Cerebellar nuclear complex (tissue), 1 donor: ENCODE results near the gene MTMR11.
"Not testable (repeated sequence)": the region's sequence is repeated elsewhere in the genome, so short reads cannot be mapped to it uniquely, and the experiment has no call there.

Experiments used
- DNase-seq, 2 experiments: peaks; one replicate each; lab custom pipeline; 2025; lab: John Stamatoyannopoulos, UW

Gene MTMR11, protein sequence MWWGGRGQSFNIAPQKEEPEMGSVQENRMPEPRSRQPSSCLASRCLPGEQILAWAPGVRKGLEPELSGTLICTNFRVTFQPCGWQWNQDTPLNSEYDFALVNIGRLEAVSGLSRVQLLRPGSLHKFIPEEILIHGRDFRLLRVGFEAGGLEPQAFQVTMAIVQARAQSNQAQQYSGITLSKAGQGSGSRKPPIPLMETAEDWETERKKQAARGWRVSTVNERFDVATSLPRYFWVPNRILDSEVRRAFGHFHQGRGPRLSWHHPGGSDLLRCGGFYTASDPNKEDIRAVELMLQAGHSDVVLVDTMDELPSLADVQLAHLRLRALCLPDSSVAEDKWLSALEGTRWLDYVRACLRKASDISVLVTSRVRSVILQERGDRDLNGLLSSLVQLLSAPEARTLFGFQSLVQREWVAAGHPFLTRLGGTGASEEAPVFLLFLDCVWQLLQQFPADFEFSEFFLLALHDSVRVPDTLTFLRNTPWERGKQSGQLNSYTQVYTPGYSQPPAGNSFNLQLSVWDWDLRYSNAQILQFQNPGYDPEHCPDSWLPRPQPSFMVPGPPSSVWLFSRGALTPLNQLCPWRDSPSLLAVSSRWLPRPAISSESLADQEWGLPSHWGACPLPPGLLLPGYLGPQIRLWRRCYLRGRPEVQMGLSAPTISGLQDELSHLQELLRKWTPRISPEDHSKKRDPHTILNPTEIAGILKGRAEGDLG

DNA sequence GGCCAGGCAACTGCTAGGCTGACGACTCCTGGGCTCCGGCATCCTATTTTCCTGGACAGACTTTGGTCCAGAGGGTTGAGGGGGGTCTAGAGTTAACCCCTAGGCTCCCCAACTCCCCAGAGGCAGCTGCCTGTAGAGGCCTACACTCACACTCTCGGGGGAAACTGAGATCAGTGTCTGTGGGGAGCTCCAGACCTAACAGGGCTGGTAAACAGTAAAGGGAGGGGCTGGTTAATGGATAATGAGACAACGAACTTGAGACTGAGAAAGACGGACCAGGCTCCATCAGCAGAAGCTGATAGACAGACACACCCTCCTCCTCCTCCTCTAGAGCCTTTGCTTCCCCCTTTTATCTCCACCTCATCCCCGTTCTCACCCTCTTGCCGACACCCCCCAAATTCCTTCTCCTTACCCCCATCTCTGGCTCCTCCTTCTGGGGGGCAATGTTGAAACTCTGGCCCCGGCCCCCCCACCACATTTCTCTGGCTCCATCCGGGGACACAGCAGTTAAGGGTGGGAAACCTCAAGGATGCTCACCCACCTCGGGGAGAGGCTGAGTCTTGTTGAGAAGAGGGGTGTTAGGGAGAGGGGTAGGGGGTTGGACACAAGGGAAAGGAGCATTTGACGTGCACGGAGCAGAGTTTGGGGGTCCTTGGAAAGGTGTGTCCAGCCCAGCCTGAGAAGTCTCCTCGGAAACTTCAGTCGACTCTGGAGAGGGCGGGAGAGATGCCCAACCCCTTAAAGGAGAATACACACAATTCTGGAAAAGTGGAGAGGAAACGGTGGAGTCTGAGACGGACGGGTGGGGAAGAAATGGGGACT lies at the start of gene MTMR11:
TSS of gene MTMR11 (minus strand) at position 710 of the 822 bp plus-strand sequence. CDS start at position 478, 232 bp downstream.
- DNase-seq, result no peak

DNA sequence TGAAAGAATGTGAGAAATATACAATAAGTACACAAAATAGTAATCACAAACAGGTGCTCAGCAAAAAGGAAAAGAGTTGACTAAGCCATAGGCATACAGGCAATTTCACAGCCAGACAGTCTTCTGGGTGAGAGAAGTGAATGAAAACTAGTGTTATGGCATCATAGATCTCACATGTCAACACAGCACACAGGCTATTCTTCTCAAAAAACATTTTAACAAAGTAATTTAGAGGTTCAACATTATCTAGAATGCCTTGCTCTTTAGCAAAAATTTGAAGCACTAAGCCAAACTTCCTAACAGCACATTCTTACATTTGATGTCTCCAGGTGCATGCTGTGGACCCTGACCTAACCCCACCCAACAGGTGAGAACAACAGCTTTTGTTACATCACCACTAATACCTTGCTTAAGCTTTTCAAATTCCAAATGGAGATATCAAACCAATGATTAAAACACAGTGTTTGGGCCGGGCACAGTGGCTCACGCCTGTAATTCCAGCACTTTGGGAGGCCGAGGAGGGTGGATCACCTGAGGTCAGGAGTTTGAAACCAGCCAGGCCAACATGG lies 43.4 kb upstream of the MTMR11 start:
- DNase-seq, result no peak

DNA sequence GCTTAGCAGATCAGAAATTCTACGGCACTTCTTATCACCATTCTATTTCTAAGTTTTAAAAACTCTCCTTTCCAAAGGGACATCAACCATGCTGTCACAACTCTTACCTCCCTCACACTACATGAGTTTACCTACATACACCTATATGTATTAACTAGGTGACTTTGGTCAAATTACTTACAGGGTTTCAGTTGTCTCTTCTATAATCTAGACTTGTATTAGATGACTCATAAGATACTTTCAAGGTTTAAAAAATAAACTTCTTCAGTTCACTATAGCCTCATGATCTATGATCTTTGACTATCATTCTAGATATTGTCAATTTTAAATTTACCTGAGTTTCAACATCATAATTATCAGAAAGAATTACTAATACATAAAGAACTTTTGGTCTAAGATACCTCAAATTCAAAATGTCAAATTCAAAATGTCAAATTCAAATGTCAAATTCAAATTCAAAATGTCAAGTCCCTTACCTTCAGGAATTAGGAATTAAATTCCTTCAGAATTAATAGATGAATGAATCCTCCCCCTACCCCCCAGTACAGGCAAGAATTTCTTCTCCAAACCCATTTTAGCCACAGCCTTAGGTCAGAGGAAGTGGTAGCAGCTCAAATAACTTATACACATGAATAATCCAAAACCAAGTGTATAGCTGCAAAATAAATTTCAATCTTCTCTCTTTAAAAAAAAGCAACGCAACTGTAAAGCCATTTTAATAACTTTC lies 42.7 kb upstream of the MTMR11 start:
- no peak for DNase-seq

DNA sequence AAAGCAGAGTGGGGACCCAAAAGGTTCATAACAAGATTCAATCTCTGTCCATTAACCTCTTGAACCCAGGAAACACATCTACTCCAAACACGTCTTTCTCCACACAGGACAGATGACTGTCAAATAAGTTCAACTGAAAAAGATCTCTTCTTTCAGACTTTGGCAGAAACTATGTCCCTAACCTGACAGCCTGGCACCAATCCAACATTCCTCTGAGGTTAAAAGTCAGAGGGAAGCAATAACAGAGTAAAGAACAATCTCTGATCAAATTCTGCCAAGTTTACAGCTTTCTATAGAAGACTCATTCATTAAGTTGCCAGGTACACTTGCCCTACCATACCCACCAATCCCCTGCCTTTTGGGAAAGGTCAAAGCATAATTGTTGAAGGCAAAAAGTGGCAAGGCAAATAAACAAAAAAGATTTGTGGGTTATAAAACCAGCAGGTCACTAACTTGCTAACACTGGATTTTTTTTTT lies 41.9 kb upstream of the MTMR11 start:
- no peak for DNase-seq

DNA sequence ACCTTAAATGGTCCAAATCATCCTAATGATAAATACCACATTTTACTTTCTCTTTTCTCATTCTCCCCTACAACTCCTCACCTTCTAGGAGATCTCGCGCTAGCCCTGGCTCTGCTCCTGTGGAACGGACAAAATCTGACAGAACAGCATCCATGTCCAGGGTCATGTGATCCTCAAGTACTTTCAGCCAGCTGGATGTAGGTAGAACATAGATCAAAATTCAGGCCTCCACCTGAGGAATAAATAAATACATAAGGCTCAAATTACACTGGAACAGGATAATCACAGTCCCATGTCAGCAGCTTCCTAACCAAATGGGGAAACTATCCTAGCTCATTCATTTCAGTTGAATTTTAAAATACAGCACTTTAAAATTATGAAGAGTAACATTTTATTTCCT lies 40.7 kb upstream of the MTMR11 start:
- DNase-seq, result no peak

DNA sequence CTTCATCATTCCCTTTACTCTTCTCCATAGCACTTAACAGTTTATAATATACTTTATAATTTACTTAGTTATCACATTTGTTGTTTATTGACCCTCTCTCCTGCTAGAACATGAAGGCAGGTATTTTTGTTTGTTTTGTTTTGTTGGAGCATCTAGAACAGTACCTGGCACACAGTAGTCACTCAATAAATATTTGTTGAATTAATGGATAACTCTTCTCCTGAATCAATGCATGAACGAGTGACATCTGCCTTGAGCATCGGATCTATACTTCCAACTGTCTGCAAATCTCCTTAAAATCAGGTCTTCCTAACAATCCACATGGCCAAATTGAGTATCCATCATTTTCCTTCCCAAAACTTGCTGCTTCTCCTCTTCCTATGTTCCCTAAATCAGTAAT lies 35.9 kb upstream of the MTMR11 start:
- DNase-seq, result no peak

DNA sequence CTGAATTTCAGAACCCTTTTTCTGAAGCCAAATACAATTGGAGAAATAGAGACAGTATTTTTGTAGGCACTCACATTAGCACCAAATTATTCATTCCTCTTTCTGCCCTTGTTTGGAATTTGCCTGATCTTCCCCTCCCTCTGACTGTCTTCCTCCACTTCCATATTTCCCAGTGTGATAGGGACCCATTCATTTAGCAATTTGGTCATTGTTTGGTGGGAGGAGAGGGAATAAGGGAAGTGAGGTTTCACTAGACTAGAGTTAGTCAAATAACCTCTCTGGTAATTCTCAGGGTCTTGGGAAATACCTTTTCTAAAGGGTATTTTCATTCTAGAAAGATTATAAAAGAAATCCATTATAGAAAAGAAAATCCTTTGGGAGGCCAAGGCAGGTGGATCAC lies 31.0 kb upstream of the MTMR11 start:
- DNase-seq, result no peak

DNA sequence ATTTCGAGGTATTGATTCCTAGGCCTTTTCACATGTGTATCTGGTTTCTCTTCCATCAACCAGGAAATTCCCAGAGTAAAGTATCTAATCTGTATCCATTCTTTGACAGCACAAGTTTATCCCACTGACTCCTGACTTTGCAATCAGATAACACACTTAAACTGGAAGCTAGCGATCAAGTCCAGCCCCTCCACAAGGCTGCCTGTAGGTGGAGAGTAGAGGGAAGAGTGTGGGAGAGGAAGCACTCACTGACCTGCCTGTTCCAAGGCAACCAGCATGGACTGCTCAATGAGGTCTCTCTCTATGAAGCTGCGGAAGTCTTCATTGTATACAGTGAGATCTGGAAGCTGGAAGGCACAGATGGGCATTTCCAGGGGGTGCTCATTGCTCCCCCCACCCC lies 30.4 kb upstream of the MTMR11 start:
- DNase-seq, result no peak

DNA sequence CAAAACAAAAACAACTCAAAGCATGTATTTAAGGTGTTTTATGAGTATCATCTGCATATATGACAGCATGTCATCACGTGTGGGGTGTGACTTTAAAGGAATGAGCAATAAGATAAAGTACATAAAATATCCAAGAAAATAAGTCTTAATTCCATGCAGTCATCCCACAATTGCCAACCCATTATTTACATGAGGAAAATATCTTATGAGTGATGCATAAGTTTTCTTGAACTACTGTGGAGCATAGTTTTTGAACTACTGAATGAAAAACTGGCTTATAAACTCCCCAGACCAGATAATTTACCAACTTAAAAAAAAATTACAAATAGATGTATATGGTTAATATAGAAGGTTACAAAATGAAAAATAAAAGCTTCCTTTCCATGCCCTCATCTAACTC lies 29.7 kb upstream of the MTMR11 start:
- no peak for DNase-seq

DNA sequence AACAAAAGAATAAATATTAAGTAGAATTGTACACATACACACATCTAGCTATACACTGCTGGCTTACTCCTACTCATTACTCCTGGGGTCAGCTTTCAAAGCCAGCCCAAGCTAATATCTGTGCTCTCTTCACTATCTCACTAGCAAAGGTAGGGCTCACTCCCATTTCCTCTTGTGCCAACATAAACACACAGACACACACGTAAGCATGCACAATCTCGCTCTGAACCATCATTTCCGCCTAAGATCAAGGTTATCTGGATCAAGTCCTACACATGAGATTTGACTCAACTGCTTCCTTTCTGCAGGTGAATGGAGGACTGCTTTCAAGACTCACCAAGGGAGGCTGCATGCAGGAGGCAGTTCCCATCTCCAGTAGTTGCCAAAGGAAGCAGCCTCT lies 28.8 kb upstream of the MTMR11 start:
- DNase-seq, result no peak

DNA sequence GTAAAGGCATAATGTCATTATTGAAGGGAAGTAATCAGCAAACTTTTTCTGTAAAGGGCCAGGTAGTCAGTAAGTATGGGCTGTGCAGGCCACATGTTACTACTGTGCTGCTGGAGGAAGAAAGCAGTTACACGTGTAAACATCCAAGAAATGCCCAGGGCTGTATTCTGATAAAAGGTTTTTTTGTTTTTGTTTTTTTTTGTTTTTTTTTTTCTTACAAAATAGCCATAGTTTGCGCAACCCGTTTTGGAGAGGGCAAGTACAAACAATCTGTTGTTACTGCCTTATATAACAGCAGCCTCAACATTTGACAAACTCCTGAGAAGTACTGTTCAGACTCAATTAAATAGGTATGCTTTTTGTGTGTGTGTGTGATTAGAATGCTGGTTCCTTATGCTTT lies 26.7 kb upstream of the MTMR11 start:
- no peak for DNase-seq

DNA sequence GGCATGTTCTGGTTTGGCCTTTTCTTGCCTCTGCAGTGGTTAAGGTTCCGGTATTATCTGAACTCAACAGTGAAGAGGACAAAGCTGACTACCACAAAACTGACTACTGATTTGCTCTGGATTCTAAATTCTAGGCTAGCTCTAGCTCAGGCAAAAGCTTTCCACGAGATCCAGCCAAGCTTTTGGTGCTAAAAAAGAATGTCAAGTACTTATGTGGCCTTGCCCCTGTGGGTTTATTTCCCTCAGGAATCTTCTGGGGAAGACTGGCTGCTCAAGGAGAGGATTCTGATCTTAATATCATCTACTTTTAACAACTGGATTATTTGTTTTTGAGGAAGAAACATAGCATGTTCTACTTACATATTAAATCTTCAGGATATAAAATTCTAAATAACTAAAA lies 26.1 kb upstream of the MTMR11 start:
- no peak for DNase-seq

DNA sequence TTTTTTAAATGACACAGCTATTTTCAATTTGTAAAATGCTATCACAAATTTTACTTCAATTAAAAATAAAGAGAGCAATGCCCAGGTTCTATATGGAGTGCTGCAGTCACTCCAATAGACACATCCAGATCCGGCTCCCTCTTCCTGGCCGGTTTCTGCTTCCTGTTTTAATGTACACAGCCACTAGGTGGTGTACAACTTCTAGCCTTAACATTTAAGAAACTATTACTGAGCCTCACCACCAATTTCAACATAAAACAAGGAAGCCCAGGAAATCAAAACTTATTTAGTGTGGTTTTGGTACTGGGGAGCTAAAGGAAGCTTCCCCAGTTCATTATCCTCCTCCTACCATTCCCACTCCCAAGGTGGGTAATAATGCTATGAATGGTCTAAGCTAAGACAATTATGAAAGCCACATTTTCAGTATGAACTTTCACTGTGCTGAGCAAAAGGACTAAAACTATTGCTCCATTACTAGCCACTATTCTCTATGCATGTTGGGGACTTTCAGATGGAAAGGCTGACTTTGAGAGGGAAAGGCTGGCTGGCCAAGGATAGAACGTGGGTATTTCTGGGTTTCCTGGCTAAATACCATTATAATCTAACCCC lies 25.5 kb upstream of the MTMR11 start:
- peak in 1 of 2 experiments; percentile 25 for DNase-seq

DNA sequence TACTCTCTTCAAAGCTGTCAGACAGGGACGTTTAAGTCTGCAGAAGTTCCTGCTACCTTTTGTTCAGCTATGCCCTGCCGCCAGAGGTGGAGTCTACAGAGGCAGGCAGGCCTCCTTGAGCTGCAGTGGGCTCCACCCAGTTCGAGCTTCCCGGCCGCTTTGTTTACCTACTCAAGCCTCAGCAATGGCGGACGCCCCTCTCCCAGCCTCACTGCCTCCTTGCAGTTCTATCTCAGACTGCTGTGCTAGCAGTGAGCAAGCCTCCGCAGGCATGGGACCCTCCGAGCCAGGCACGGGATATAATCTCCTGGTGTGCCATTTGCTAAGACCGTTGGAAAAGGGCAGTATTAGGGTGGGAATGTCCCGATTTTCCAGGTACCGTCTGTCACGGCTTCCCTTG lies 20.9 kb upstream of the MTMR11 start:
- not testable (repeated sequence) for DNase-seq

DNA sequence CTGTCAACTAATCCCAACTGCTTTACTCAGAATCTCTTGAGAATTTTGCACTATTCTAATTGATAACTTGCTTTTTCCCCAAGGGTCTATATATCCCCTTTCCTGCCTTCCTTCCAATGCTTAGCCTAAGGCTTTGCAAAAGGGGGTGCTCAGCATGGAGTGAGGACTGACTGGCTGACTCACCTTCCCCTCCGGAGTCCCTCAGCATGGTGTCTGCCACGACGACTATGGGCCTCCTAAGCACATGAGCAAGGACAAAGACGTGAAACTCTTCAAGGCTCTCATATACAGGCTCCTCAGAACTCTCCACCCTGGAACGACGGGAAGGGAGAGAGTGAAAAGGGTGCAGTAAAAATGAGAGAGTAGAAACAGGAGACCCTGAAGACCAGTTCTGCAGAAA lies 13.2 kb upstream of the MTMR11 start:
- no peak for DNase-seq

DNA sequence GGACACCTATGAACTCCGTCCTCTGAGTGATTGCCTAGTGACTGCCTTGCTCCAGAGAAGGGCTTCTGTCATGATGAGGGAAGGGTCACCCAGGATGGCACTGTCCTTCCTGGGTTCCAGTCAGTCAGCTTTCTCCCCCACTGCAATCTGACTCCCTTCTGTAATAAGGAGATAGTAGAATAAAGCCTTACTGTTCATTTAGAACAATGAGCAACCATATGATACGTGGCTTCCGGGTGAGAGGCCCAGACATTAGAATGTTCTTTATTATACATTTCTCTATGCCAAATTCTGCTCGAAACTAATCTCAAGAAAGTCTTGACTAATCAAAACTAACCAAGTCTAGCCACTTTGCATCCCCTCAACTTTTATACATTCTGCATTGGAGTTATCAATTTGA lies 8.5 kb upstream of the MTMR11 start:
- DNase-seq, result no peak

DNA sequence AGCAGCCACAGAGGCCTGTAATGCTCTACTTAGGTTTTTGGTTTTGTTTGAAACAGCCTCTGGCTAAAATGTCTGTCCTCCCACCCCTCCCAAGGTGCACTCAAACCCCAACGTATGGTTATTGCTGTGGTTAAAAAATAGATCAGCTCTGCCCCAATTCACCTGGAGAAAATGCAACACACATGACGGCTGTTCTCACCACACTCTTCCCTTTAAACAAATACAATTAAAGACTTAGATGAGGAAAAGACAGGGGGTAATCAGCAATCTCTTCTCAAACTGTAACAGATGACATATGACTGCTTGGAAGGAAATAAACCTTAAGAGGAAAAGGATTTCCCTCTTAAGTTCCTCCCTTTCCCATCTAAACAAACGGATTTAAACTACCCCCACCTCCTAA lies 6.2 kb upstream of the MTMR11 start:
- no peak for DNase-seq

DNA sequence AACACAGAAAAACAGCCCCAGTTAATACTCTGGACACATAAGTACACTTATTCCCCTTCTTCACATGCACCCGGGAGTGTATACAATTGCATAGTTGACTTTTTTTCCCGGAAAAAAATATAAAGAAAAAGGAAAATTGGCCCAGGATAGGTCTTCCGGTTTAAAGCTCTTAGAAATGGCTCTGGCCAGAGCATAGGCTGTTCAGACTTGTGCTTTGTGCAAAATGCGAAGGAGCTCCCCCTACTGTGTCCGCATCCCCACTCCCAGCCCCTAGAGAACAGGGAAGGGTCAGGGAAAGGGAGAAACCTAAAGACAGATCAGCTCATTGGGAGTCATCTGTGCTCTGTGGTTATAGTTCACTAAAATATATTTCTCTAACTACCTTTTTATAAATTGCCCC lies 5.5 kb upstream of the MTMR11 start:
- no peak for DNase-seq

DNA sequence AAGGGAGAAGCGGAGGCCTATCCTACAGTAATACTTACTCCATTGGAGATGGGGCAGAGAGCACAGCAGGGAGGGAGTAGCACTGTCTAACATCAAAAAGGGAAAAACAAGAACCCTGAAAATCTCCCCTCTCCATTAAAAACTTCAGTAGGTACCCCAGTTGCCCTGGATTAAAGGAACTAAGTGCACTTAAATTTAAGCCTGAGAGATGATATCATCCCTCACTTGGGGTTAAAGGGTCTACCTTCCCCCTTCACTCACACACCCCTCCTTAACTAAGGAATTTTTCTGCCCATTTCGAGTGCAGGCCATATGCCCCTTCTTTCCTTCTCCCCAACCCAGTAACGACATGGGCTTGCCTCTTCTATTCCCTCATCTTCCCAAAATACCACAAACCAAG lies 3.7 kb upstream of the MTMR11 start:
- DNase-seq, result no peak

DNA sequence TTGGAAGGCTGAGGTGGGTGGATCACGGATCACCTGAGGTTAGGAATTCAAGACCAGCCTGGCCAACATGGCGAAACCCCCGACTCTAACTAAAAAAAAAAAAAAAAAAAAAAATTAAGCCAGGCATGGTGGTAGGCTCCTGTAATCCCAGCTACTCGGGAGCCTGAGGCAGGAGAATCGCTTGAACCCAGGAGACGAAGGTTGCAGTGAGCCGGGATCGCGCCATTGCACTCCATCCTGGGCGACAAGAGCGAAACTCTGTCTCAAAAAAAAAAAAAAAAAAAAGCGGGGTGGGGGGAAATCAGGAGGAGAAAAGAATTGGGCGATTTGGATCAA lies 2.0 kb upstream of the MTMR11 start:
- not testable (repeated sequence) for DNase-seq

DNA sequence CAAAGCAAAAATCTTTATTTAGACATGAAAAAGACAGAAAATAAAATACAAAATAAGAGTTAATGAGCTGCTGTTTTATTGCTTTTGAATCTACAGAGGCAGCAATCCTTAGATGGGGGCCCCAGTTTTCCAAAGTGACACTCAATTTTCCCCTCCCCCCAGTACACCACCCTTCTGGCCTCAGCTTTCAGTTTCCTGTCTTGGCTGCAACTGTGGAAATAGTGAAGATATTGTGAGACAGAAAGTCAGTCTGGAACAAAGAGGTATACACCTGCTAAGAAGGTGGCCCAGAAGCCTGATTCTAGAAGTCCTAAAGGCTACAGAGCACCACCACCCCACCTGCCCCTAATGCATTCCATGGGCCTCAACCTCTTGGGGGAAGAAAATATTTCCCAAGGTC lies 1.1 kb upstream of the MTMR11 start:
- no peak for DNase-seq
